HG03565 (cell line): Measurements from ENCODE around the gene IPO5.
"Not testable (repeated sequence)": the region's sequence is repeated elsewhere in the genome, so short reads cannot be mapped to it uniquely, and the experiment has no call there.

Experiments
- ATAC-seq: cut with Tn5 transposase; IDR thresholded peaks from one replicate; pipeline ENCODE4 v1.9.1; 2021; ENCODE audit warnings: mild to moderate bottlenecking, moderate library complexity; ENCODE audit not compliant: unreplicated experiment

The IPO5 gene

DNA sequence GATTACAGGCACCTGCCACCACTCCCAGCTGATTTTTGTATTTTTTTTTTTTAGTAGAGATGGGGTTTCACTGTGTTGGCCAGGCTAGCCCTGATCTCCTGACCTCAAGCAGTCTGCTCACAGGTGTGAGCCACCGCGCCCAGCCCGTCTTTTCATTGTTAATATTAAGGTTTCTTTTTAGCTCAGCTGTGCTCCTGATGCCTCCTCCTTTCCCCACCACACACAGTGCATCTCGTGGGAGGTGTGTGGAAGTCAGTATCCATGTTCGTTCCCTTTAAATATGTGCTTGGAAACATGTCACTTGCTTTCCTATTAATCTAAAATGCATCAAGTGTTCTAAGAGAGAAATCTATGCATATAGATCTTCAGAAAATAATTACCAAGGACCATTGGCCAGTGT is 53.5 kb downstream of the IPO5 start:
- ATAC-seq = no peak

DNA sequence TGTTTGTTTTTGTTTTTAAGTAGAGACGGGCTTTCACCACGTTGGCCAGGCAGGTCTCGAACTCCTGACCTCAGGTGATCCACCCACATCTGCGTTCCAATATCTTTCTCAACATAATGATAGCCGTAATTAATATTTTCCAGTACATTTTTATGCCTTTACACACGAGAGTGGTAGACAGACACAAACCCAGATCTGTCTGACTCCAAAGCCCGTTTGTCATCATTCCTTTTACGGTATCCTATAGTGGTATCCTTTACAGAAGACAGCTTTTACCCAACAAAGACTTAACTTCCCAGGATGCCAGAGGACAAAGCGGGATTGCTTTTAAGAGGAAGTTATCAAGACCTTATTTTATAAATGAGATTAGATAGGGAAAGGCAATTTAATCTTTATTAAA is 59.8 kb downstream of the IPO5 start:
- no peak for ATAC-seq

DNA sequence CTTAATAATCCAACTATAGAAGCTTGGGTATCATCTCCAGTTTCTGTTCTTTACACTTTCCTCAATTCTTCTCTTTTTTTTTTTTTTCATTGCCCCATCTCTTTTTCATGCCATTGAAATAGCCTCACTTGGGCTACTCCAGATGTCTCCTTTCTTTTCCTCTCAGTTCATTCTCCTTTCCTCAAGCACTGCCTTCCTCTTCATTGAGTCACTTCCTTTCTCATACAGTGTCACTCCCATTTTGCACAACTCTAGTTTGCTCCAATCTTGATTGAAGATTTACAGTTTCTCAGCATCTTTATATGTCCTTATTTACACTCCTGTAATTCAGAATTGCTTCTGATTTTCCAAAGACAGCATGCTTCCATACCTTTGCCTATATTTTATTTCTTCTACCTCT is 61.3 kb downstream of the IPO5 start:
- ATAC-seq = no peak

DNA sequence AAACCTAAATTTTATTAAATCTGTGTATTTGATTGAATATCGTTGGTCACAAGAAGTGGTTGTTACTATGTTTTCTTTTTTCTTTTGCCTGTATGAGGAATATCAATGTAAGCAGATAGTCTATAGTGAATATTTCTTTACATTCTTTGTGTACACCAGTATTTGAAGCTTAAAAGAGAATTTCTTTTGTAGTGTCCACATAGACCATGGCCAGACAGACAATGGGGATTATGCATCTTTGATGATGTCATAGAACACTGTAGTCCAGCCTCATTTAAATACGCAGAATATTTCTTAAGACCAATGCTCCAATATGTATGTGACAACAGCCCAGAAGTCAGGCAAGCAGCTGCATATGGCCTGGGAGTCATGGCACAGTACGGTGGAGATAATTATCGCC is 64.8 kb downstream of the IPO5 start:
- ATAC-seq = no peak

DNA sequence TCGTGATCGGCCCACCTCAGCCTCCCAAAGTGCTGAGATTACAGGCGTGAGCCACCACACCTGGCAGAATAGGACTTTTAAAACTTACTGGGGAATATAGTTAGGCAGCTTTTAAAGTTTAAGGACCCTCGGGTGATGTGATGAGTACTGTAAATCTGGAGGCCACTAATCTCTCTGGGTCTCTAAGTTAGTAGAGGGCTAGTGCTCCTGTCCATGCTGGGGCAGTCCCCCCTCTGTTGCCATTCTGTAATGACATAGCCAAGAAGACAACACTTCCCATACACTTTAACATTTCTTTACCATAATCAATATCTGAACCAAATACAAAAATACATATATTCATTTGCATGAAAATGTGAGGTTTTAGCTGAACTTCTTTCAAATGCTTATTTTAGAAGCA is 65.7 kb downstream of the IPO5 start:
- ATAC-seq = no peak

DNA sequence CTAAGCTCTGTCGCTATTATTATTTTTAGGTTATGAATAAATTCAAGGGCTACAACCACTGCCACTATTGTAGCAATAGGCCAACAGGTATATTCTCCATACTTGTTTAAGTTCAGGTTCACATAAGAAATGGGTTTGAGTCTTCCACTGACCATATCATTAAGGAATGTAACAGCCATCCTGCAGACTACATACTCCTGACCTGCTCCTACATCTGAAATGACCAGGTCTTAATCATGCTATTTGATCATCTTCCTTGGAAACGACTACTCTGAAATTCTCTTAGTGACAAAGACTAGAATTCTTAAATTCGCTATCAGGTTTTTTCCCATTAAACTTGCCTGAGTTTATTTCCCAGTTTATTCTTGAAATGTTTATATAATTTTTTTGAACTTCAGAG is 66.8 kb downstream of the IPO5 start:
- no peak for ATAC-seq

DNA sequence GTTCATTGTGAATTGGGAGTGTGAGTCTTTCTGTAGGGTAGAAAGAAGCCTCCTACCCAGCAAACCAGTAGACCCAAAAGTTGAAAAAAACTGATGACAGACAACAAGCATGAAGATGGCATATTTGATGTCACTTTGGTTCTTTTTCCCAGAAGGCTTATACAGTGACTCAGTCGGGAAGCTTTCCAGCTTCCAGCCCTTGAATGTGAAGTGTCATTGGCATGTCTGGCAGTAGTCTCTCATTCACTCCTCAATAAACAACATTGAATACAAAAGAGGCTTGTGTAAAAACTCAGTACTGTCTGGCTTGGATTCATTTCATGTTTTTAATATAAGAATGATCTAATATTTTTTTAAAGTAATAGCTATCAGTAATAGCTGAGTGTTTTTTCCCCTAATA is 68.7 kb downstream of the IPO5 start:
- no peak for ATAC-seq

DNA sequence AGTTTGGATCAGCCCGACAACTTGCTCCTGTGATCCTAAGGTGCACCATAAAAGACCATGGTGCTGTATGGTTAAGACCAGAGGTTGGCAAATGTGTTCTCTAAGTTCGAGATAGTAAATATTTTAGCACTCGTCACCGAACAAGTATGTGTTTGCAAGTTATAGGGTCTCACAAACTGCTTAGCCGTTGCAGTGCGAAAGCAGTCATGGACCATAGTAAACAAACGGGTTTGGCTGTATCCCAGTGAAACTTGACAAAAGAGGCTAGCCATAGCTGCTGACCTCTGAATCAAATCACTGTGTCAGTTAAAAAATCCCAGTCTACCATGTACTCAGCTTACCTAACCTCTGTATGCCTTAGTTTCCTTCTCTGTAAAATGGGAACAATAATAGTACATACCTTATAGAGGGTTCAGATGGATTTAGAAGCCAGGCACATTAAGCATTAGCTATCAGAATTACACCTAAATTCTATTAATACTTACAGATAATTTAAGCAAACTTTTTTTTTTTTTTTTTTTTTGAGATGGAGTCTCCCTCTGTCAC is 72.1 kb downstream of the IPO5 start:
- ATAC-seq = no peak

DNA sequence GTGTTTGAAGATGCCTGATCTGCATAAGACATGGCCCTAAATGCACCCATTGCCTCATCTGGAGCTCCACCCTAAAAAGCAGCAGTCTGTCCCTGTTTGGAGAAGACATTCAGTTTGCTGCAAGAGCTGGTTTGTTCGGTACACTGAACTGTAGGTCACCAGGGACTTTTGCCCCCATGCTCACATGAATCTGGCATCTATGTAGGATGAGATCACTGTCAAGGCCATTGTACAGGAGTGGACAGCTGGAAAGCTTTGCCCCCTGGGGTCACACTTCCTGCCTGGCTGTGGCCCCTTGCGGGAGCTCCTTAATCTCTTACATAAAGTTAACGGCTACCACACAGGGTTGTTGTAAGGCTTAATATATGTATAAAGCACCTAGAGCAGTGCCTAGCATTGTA is 73.0 kb downstream of the IPO5 start:
- no peak for ATAC-seq

DNA sequence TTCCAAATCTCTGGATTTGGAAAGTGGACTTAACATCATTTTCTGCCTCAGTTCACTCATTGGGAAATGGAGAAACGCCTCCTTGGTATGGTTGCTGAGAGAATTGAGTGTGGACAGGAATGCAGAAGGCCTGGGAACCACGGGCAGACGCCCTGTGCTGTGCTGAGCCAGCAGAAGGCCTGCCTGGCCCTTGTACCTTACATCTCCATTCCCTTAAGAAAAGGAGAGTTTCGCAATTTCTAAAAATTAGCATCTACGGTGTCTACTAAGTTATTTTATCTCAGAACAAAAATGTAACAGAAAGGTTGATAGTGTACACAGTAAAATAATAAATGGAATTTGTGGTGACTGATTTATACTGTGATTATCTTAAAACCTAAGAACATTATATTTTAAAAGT is 78.7 kb downstream of the IPO5 start:
- ATAC-seq = no peak

DNA sequence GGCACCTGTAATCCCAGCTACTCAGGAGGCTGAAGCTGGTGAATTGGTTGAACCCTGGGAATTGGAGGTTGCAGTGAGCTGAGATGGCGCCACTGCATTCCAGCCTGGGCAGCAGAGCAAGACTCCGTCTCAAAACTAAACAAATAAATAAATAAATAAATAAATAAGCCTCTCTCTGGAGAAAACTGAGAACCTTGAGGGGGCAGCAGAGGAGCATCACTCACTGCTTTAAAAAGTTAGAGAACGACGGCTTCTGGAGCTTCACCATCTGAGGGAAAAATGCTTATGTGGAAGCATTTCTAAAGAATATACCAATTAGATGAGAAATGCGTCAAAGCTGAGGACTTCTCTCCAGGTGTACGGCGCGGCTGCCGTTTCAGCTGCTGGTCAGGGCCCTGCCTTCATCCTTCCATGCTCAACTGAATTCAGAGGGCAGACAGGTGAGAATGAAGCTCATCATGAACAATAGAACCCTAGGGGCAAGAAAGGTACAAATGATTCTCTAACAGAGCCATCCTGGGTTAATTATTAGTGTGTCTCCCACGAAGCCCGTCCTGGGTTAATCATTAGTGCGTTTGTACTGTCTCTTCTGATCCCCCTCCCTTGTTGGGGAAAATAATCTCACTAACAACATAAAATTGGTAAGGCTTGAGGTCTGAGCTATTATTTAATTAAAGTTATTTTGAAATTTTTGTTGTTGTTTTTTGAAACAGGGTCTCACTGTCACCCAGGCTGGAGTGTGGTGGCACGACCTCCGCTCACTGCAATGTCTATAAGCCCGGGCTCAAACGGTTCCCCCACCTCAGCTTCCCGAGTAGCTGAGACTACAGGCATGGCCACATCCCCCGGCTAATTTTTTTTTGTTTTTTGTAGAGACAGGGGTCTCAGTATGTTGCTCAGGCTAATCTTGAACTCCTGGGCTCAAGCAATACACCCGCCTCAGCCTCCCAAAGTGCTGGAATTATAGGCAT is 80.1 kb downstream of the IPO5 start:
- ATAC-seq = no peak

DNA sequence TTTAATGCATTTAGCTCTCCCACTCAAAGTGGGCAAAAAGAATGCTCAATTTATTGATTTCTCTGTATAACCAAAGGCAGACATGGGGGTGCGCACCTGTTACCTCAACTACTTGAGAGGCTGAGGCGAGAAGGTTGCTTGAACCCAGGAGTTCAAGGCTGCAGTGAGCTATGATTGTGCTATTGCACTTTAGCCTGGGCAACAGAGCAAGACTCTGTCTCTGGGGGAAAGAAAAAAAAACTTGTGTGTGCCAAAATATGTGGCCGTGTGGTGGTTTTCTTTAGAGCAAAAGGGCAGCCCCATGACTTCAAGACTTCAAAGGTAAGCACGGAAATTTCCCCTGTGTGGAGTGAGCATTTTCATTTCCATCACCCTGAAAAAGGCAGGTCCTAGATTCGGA is 81.9 kb downstream of the IPO5 start:
- ATAC-seq = no peak

DNA sequence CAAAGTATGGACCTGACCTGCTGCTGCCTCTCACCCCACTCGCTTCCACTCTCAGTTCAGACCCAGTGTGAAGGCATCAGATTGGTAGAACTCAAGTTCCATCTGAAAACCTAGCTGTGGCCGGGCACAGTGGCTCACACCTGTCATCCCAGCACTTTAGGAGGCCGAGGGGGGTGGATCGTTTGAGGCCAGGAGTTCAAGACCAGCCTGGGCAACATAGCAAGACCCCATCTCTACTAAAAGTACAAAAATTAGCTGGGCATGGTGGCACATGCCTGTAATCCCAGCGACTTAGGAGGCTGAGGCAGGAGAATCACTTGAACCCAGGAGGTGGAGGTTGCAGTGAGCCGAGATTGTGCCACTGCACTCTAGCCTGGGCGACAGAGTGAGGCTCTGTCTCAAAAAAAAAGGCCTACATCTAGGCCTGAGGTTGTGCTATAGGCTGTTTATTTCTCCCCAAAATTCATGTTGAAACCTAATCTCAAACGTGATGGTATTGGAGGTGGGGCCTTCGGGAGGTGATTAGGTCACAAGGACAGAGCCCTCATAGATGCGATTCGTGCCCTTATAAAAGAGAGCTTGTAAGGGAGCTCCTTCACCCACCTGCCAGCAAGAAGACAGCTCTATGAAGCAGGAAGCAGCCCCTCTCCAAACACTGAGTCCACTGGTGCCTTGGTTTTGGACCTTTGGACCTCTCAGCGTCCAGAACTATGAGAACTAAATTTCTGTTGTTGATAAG is 83.3 kb downstream of the IPO5 start:
- ATAC-seq = not testable (repeated sequence)

DNA sequence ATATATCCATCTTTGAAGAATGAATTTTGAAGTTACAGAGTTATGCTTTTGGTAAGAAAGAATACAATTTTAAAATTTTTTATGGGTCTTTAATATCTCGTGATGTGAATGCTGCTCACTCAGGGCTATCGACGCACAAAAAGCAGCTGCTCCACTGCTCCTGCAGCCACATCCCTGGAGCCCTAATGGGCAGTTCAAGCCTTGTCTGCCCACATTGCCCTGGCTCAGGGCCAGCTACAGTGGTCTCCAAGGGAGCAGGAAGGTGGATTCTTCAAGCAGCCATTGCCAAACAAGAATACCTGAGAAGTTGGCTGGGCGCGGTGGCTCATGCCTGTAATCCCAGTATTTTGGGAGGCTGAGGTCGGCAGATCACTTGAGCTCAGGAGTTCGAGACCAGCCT is 85.8 kb downstream of the IPO5 start:
- ATAC-seq = no peak

DNA sequence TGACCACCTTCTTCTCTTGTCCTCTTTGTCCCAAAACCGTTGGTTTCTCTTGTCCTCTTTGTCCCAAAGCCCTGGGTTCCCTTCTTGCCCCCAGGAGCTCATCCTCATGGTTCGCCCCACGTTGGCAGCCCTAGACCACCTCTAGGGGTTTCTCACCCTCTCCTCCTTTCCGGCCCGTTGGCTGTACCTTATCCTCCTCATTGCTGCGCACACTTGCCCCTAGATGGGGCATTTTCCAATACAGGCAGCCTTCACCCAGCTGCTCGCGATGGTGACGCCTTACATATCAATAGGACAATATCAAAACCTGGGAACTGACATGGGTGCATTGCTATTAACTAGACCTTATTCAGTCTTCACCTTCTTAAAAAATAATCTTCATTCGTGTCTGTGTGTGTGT is 86.5 kb downstream of the IPO5 start:
- no peak for ATAC-seq

DNA sequence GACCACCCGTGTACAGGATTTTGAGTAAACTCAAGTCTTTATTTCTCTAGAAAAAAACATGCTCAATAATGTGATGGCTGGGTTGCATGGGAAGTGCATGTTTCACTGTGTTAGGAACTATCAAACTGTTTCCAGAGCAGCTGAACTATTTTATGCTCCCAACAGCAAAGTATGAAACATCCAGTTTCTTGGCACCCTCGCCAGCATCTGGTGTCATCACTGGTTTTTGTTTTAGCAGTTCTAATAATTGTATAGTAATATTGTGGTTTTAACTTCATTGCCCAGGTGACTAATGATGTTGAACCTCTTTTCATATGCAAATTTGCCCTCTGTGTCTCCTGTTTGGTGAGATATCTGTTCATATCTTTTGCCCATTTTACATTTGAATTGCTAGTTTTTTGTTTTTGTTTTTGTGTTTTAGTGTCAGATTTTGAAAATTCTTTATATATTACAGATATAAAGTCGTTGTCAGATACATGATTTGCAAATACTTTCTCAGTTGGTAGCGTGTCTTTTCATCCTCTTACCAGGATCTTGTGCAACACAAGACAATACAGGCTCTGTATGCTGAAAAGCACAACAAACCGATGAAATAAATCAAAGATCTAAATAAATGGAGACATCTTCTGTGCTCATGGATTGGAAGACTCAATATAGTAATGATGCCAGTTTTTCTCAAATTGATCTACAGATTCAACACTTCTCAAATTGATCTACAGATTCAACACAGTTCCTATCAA is 87.8 kb downstream of the IPO5 start:
- ATAC-seq = no peak

DNA sequence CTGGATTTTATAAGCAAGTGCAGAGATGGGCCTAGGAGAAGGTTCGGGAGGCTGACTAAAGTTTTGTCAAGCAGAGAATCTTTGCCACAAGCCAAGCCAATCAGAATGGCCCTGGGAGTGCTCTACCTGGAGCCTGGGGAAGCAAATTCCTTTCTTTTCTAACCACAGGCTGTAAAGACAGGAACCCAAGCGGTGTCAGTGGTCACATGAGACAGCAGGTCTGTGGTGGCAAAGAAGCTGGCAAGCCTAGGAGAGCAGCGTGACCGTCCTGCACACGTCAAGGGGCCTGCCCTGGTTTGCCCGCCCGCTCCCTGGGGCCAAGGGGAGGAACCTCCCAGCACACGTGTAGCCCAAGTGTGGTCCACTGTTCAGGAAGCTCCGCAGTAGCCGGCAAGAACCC is 90.8 kb downstream of the IPO5 start:
- ATAC-seq = no peak

DNA sequence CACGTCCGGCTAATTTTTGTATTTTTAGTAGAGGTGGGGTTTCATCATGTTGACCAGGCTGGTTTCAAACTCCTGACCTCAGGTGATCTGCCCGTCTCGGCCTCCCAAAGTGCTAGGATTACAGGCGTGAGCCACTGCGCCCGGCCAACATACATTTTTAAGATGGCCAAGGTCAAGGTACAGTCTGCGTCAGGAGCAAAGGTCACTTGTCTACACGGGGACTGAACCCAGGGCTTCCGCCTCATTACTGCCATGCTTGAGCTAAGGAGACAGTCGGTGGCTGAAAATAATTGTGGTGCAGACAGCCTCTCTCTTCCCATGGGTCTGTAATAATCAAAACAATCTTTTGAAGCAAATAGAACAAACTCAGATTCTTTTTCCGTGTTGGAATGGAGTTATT is 94.3 kb downstream of the IPO5 start:
- ATAC-seq = not testable (repeated sequence)

DNA sequence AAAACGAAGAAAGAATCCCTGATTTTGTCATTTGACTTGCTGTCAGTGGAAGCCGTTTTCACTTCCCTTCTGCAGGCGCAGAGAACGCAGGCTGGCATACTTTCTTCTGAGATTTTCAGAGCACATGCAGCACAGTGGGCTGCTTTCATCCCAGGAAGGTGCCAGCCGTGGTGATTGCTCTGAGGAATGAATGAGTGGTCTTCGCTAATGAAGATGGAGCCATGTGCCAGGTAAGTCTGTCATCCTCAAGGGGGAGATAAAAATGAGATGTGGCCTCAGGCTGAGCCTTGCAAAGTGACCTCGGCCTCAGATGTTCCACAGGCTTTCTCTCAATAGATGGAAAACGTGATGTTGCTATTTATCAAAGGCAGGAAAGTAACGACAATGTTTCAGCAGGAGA is 94.8 kb downstream of the IPO5 start:
- ATAC-seq = no peak

DNA sequence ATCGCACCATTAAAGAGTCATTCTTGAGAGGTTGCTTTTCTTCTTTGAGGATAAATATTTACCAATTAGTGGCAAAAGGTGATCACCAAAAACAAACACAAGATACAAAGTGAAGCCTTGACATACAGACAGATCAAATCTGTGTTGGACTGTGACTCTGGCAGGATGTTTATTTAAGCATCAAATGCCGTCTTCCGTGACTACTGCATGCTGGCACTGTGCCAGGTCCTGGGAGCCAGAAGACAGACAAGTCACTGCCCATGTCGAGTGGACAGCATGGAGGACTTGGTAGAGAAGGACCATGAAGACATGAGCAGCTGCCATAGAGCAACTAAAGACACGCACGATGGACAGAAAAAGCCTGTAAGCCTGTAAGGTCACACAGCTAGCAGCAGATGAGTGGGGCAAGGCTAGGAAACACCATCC is 96.6 kb downstream of the IPO5 start:
- no peak for ATAC-seq

DNA sequence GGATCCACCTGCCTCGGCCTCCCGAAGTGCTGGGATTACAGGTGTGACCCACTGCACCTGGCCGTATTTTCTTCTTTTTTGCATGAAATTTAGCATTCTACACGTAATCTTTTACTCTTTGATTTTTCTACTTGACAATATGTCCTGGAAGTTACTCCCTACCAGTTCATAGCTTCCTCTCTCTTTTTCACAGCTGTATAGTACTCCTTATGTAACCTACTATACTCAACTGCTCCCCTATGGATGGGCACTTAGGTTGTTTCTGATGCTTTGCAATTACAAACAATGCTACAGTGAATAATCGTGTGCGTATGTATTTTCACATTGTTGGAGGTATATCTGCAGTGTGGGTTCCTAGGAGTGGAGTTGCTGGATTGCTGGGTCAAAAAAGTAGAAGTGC is 98.9 kb downstream of the IPO5 start:
- no peak for ATAC-seq
